GM19035 (cell line): Measurements from ENCODE around the gene SLC1A7.
"Not testable (repeated sequence)": the region's sequence is repeated elsewhere in the genome, so short reads cannot be mapped to it uniquely, and the experiment has no call there.

Experiments used
- ATAC-seq: cut with Tn5 transposase; IDR thresholded peaks from one replicate; pipeline ENCODE4 v1.9.1; 2021; ENCODE audit not compliant: unreplicated experiment

SLC1A7 gene

DNA sequence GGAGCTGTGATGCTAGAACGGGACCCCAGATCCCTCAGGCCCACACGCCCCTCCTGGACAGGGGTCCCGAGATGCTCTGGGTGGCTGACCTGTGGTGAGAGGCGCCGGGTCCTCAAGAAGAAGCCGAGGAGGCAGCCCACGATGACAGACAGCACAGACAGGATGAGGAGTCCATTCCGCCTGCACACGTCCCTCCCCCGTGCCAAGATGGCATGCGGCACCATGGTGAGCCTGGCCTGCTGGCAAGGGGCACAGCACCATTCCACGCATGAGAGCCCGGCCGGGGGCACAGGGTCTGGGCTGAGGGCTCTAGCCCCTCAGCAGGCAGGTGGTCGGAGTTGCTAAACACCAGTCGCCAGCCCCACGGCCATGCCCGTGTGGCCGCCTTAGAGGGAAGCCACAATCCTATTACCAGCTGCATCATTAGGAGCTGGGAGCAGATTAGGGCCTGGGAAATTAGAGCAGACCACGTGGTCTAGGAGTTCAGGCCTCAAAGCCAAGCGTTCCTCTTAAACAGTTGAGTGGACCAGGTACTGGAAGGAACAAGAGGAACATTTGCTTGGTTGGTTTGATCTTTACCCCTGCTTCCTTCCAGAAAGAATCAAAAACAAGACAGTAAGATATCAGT lies at the start of gene SLC1A7:
TSS of gene SLC1A7 (minus strand) at position 413 of the 628 bp plus-strand sequence. CDS start at position 224, 189 bp downstream.
- ATAC-seq = no peak

DNA sequence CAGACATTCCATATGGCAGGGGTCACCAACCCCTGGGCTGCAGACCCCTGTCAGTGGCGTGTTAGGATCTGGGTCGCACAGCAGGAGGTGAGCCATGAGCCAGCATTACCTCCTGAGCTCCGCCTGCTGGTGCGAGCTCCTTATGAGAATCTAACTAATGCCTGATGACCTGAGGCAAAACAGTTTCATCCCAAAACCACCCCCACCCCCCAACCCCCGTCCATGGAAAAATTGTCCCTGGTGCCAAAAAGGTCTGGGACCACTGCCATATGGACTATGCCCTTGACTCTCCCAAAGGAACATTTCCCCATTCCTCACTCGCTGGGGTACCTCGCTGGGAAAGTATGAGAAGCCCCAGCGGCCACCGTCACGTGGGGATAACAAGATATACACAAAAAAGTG lies 47.8 kb upstream of the SLC1A7 start:
- no peak for ATAC-seq

- no peak for ATAC-seq
Measured at GRCh38 chr1:53189061-53189460, 46.6 kb upstream of the SLC1A7 start.

- ATAC-seq = no peak
Measured at GRCh38 chr1:53188099-53188498, 45.7 kb upstream of the SLC1A7 start.

- no peak for ATAC-seq
Measured at GRCh38 chr1:53187401-53187800, 45.0 kb upstream of the SLC1A7 start.

- no peak for ATAC-seq
Measured at GRCh38 chr1:53186533-53186932, 44.1 kb upstream of the SLC1A7 start.

DNA sequence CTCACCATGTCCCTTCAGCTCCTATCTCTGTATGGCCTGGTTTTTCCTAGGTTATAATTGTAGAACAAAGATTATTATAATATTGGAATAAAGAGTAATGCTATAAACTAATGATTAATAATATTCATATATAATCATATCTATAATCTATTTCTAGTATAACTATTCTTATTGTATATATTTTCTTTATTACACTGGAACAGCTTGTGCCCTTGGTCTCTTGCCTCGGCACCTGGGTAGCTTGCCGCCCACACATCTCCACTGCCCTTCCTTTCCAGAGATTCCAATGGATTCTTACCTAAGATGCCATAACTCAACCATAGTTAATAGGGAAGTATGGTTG lies 43.5 kb upstream of the SLC1A7 start:
- not testable (repeated sequence) for ATAC-seq

DNA sequence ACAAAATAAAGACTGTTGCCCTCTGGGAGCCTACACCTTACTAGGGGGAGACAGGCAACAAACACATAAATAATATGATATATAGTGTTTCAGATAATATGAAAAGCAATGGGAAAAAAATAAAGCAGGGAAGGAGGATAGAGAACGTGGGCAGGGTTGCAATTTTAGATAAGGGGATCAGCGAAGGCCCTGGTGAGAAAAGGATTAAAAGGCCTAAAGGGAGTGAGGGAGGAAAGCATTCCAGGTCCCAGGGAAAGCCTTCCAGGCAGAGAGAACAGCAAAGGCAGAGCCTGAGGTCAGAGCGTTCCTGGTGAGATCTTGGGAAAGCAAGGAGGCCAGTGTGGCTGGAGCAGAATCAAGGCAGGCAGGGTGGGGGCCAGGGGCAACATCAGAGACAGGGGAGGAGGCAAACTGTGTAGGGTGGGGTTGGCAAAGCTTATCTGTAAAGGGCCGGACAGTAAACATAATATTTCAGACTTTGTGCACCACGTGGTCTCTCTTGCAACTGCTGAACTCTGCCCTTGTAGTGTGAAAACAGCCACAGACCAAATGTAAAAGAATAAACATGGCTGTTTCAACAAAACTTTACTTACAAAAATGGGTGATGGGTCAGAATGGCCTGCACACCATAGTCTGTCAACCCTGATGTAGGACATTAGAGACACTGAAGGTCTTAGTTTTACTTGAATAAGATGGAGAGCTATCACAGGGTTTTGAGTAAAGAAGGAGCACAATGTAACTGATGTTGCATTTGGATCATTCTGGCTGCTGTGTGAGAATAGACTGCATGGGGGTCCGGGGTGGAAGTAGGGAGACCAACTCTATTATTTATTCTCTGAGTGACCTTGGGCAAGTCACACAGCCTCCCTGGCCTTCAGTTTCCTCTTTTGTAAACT lies 40.9 kb upstream of the SLC1A7 start:
- no peak for ATAC-seq

- no peak for ATAC-seq
Measured at GRCh38 chr1:53182716-53183094, 40.3 kb upstream of the SLC1A7 start.

DNA sequence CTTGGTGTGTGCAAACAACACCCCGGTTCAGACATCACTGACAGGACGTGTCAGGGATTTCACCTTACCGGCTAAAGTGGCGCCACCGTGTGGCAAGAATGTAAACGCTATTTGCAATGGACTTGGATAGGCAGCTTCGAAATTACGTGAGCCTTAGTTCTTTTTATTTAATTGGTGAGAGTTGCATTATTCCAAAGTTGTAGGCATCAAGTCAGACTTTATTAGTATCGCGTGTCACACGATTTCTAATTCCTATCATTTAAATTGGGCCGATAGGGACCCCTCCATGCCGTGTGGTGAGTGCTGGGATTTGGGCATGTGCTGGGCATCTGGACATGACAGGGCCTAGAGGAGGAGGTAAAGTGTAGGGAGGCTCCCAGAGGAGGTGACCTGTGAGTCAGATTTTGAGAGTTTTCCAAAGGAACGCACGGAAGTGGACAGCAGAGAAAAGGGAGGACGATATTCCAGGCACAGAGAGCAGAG lies 39.7 kb upstream of the SLC1A7 start:
- ATAC-seq = no peak

- ATAC-seq = no peak
Measured at GRCh38 chr1:53180951-53181350, 38.5 kb upstream of the SLC1A7 start.

DNA sequence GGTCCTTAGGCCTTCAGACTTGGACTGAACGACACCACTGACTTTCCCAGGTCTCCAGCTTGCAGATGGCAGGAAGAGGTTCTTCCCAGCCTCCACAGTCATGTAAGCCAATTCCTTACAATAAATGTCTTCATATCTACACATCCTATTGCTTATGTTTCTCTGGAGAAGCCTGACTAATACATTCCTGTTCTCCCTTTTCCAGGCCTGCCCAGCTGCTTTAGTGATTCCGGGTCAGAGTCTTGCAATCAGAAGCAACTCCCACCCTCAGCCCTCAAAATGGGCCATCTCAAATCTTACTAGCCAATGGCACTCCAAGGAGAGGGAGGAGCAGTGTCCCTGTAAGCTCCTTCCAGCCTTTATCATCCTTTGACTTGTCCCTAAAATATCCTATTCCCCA lies 37.8 kb upstream of the SLC1A7 start:
- no peak for ATAC-seq

- ATAC-seq = no peak
Measured at GRCh38 chr1:53176452-53177208, 34.2 kb upstream of the SLC1A7 start.

GRCh38 chr1:53174971-53175913 lies 32.8 kb upstream of the SLC1A7 start:
- no peak for ATAC-seq

GRCh38 chr1:53172426-53173128 lies 30.1 kb upstream of the SLC1A7 start:
- no peak for ATAC-seq

DNA sequence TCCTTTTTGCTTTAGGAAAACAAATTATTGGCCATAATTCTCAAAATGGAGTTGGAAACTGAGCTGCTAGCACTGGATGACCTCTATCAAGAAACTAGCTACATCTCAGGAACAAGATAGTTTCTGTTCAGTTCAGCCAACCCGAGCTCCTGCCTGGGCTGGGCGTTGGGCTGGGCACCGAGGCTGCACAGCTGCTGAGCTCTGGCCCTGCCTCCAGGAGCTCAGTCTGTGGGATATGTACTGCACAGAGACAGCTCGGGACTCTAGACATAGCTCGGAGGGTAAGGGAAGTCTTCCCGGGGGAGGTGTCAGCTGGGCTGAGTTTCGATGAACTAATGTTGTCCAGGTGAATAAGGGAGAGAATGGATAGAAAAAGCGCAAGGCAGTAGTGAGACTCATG lies 24.5 kb upstream of the SLC1A7 start:
- no peak for ATAC-seq

DNA sequence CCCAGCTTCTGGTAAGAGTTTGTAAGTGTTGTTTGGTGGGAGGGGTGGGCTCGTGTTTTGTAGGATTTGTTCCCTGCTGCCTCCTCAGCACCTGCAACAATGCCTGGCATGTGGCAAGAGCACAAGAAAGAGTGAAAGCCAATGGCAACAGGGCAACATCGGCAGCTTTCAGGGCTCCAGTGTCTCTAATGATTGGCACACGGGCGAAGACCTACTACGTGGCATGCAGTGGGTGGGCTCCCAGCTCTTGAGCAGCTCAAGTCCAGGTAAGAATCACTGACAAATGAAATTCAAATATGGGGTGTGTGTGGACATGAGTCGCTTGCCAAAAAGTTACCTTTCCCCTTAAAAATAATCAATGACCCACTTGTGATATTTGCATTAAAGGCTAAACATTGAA lies 23.9 kb upstream of the SLC1A7 start:
- ATAC-seq = no peak

DNA sequence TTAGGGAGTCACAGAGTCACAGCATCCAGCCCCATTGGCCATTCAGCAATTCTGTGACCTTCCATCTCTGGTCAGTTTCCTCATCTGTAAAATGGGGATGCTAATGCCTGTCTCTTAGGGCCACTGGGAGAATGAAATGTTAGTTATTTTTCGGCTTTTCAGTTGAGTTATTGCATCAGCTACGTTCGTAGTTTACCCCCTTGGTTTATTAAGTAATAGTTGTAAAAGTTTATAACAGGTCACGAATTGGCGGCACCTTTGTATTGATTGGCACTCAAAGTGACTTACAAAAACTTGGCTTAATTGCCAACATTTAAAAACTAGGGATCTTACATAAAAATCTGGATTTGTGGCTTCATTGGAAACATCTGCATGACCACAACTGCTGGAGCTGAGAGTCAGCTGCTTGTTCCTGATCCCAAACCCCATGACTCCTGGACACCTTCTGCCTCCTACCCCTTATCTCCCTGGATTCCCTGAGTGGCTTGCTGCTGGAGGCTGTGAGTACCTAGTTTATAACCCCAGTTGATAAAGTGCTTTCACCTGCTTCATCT lies 23.0 kb upstream of the SLC1A7 start:
- no peak for ATAC-seq

DNA sequence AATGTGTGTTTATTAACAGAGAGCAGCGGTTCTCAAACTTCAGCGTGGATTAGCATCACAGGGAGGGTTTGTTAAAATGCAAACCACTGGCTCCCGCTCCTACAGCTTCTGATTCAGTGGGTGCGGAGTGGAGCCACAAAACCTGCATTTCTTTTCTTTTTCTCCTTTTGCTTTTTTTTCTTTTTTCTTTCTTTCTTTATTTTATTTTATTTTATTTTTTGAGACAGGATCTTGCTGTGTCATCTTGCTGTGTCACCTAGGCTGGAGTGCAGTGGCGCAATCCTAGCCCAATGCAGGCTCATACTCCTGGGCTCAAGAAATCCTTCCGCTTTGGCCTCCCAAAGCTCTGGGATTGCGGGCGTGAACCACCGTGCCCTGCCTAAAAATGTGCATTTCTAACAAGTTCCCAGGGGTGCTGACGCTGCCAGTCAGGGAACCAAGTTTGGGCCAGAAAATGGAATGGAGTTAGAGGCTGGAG lies 20.9 kb upstream of the SLC1A7 start:
- no peak for ATAC-seq

DNA sequence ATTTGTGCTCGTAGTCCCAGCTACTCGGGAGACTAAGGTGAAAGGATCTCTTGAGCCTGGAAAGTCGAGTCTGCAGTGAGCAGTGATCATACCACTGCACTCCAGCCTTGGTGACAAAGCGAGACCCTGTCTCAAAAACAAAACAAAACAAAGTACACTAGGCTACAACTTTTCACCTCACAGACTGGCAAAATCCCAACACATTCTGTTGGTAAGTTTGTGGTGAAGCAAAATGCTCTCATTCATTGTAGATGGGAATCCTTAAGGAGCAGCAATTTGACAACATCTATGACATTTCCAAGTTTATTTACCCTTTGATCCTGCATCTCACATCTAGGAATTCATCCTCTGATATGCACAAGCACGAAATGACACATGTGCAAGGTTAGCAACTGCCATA lies 20.2 kb upstream of the SLC1A7 start:
- ATAC-seq = no peak
